GM12878 (cell line): Measurements from ENCODE around the gene KAZN. TPM values are rescaled to one million over a fixed set of nuclear protein-coding genes. Genes with fewer than 3 reads are reported as not detected.

ENCODE experiments used
- ATAC-seq: fragments of 200-7000 bp; cut with Tn5 transposase; 3 replicates; pipeline ENCODE4 v1.9.1; 2020; ENCODE audit warnings: mild to moderate bottlenecking, moderate library complexity
- BruUV-seq: library from RNA; stranded (reverse); fragments of 400-500 nt; replicated peaks from 2 replicates; lab custom pipeline; 2021; lab: Mats Ljungman, UMichigan
- CTCF ChIA-PET: fragments of 300-600 bp; sonication (Branson Sonifier 250); formaldehyde crosslinking; extraction: SDS; loops from one replicate; lab custom pipeline; 2021; ENCODE audit warnings: inconsistent platforms; lab: Yijun Ruan, JAX
- POLR2A ChIA-PET: fragments of 350-600 bp; formaldehyde crosslinking; extraction: SDS; loops from one replicate; lab custom pipeline; 2021; ENCODE audit warnings: inconsistent platforms; lab: Charles Lee
- RAD21 ChIA-PET: fragments of 300-600 bp; sonication (Branson Sonifier 250); formaldehyde crosslinking; loops from one replicate; lab custom pipeline; 2023; ENCODE audit warnings: antibody characterized with exemption; ENCODE audit not compliant: unreplicated experiment; lab: Charles Lee
- SMC1A ChIA-PET: fragments of 300-600 bp; sonication (Branson Sonifier 250); formaldehyde crosslinking; loops from one replicate; lab custom pipeline; 2023; ENCODE audit not compliant: unreplicated experiment, uncharacterized antibody; lab: Charles Lee
- DNase-seq: peaks from one replicate; pipeline ENCODE4 v3.0.0-alpha.2; 2011; ENCODE audit warnings: low read depth, low spot score
- FAIRE-seq: peaks from 3 replicates; lab custom pipeline; 2011; peaks lifted over from hg19 to GRCh38; lab: Jason Lieb, UNC
- H2AFZ ChIP-seq: 2 replicates; pipeline ENCODE4 v1.6.0; 2011; ENCODE audit warnings: low read depth, low read length, control low read depth; ENCODE audit not compliant: control insufficient read depth
- H3K27ac ChIP-seq: 2 replicates; pipeline ENCODE4 v1.5.1; 2011; ENCODE audit warnings: control low read depth; ENCODE audit not compliant: control insufficient read depth, insufficient read depth
- H3K27me3 ChIP-seq, 2 experiments: replicated peaks in 1 of 2; 2 replicates each; pipeline versions ENCODE4 v1.6.0 to v1.6.1; 2011; ENCODE audit warnings: low read length in 1 of 2; ENCODE audit not compliant: control insufficient read depth in 2 of 2, insufficient read depth in 2 of 2
- H3K36me3 ChIP-seq, 2 experiments: 2 replicates each; pipeline ENCODE4 v1.5.1; 2011; ENCODE audit warnings: low read length in 1 of 2; ENCODE audit not compliant: control insufficient read depth in 2 of 2, insufficient read depth in 2 of 2
- H3K4me1 ChIP-seq: 2 replicates; pipeline ENCODE4 v1.6.1; 2011; ENCODE audit warnings: mild to moderate bottlenecking, low read length, moderate library complexity, mixed read lengths; ENCODE audit not compliant: control insufficient read depth, insufficient read depth
- H3K4me2 ChIP-seq: 2 replicates; pipeline ENCODE4 v1.6.0; 2011; ENCODE audit warnings: control low read depth; ENCODE audit not compliant: control insufficient read depth, insufficient read depth
- H3K4me3 ChIP-seq: fragments of 200-600 bp; sonication (generic); 2 replicates; pipeline ENCODE4 v1.5.1; 2016
- H3K79me2 ChIP-seq: 2 replicates; pipeline ENCODE4 v1.6.0; 2011; ENCODE audit warnings: low read length; ENCODE audit not compliant: control insufficient read depth, insufficient read depth
- H3K9ac ChIP-seq: 2 replicates; pipeline ENCODE4 v1.8.0; 2011; ENCODE audit warnings: low read length, control low read depth, mixed read lengths; ENCODE audit not compliant: control insufficient read depth, insufficient read depth
- H3K9me3 ChIP-seq: replicated peaks from 3 replicates; pipeline ENCODE4 v1.5.1; 2011; ENCODE audit warnings: mild to moderate bottlenecking, low read length; ENCODE audit not compliant: control insufficient read depth, insufficient read depth
- H4K20me1 ChIP-seq: 2 replicates; pipeline ENCODE4 v1.6.0; 2011; ENCODE audit not compliant: control insufficient read depth, insufficient read depth
- BMI1 ChIP-seq: fragments of 450-650 bp; IDR thresholded peaks from 2 replicates; pipeline ENCODE4 v1.6.1; 2016; ENCODE audit warnings: mild to moderate bottlenecking, moderate library complexity, borderline replicate concordance
- GABPA ChIP-seq: IDR thresholded peaks from 2 replicates; pipeline ENCODE4 v1.6.1; 2014; ENCODE audit warnings: antibody characterized with exemption, low read depth, mild to moderate bottlenecking, inconsistent platforms
- MYB ChIP-seq: fragments of 150-350 bp; IDR thresholded peaks from 2 replicates; pipeline ENCODE4 v1.6.1; 2014; ENCODE audit warnings: mild to moderate bottlenecking, low read depth, low read length, borderline replicate concordance
- SIX5 ChIP-seq: IDR thresholded peaks from 2 replicates; pipeline ENCODE4 v1.6.1; 2011; ENCODE audit warnings: mild to moderate bottlenecking, low read depth, low read length, moderate library complexity; ENCODE audit not compliant: severe bottlenecking
- SMAD5 ChIP-seq: IDR thresholded peaks from 2 replicates; pipeline ENCODE4 v1.6.1; 2016; ENCODE audit warnings: antibody characterized with exemption, low read depth
- ZNF384 ChIP-seq: IDR thresholded peaks from 2 replicates; pipeline ENCODE4 v1.6.1; 2012; ENCODE audit warnings: low read depth, mild to moderate bottlenecking, low read length, improper control_type of control experiment, borderline replicate concordance
- ZNF622 ChIP-seq: fragments of 450-650 bp; IDR thresholded peaks from 2 replicates; pipeline ENCODE4 v1.6.1; 2017; ENCODE audit warnings: mild to moderate bottlenecking, inconsistent platforms
- WGBS: methylation state at CpG from one replicate; pipeline ENCODE4 v1.1.6; 2016; ENCODE audit warnings: low lambda C conversion rate; ENCODE audit not compliant: insufficient replicate concordance, insufficient coverage; ENCODE audit errors: missing lambda C conversion rate; 5-methylcytosine and 5-hydroxymethylcytosine counted together
- in situ Hi-C: fragments of 300-500 bp; cut with MboI; formaldehyde crosslinking; loops from 9 replicates; pipeline ENCODE4 v1.14.3; 2018; ENCODE audit warnings: mixed read lengths
- intact Hi-C: fragments of 100-400 bp; cut with micrococcal nuclease; formaldehyde crosslinking; loops from one replicate; pipeline ENCODE4 v1.14.2; 2022; ENCODE audit not compliant: unreplicated experiment
- polyA plus RNA-seq, 11 experiments: library from polyadenylated mRNA; depleted of rRNA in 4 of 11; unstranded in 6 of 11; stranded (reverse) in 5 of 11; fragments of >200 nt; fragmentation: Nextera tagmentation in 4 of 11; fragmentation: Illumina TruSeq in 1 of 11; extraction: Ambion mirVana in 4 of 11; extraction: Trizol in 1 of 11; gene quantifications; 1 replicate in 1 of 11; 2 replicates in 10 of 11; pipeline versions ENCODE4 v1.2.1 to v1.2.3, GENCODE V29; 2011 to 2016; ENCODE audit warnings: inconsistent platforms in 2 of 11, missing spikeins in 2 of 11, low read depth in 1 of 11
- total RNA-seq, 4 experiments: library from RNA; depleted of rRNA in 3 of 4; stranded (reverse); fragments of >200 nt in 3 of 4; fragmentation: Illumina TruSeq in 1 of 4; extraction: Trizol in 1 of 4; gene quantifications; 2 replicates each; pipeline versions ENCODE4 v1.2.1 to v1.2.3, GENCODE V29; 2013 to 2021
- TF ChIP-seq, protein P1 (sequence below): fragments of 450-650 bp; conservative IDR thresholded peaks from 2 replicates; pipeline ENCODE4 v1.6.1; 2017; ENCODE audit warnings: mild to moderate bottlenecking, moderate library complexity
- TF ChIP-seq, protein P2 (sequence below): fragments of 450-650 bp; IDR thresholded peaks from 2 replicates; pipeline ENCODE4 v1.6.1; 2018; ENCODE audit warnings: borderline replicate concordance, mild to moderate bottlenecking; ENCODE audit not compliant: partially characterized antibody
- TF ChIP-seq, protein P3 (sequence below): fragments of 450-650 bp; IDR thresholded peaks from 2 replicates; pipeline ENCODE4 v1.6.1; 2016; ENCODE audit warnings: mild to moderate bottlenecking, moderate library complexity, borderline replicate concordance
- TF ChIP-seq, protein P4 (sequence below): IDR thresholded peaks from 2 replicates; pipeline ENCODE4 v1.6.1; 2011; ENCODE audit warnings: borderline replicate concordance, low read depth, mild to moderate bottlenecking, moderate library complexity, mixed read lengths, low read length; ENCODE audit not compliant: insufficient read depth; ENCODE audit errors: extremely low read length

KAZN gene
- total and polyA plus RNA-seq, 10 of the 15 experiments (the other 5 are each of a cell fraction or from before 2014, with no cell fraction given) = 0.72 to 4.0 (median 1.2) TPM

DNA sequence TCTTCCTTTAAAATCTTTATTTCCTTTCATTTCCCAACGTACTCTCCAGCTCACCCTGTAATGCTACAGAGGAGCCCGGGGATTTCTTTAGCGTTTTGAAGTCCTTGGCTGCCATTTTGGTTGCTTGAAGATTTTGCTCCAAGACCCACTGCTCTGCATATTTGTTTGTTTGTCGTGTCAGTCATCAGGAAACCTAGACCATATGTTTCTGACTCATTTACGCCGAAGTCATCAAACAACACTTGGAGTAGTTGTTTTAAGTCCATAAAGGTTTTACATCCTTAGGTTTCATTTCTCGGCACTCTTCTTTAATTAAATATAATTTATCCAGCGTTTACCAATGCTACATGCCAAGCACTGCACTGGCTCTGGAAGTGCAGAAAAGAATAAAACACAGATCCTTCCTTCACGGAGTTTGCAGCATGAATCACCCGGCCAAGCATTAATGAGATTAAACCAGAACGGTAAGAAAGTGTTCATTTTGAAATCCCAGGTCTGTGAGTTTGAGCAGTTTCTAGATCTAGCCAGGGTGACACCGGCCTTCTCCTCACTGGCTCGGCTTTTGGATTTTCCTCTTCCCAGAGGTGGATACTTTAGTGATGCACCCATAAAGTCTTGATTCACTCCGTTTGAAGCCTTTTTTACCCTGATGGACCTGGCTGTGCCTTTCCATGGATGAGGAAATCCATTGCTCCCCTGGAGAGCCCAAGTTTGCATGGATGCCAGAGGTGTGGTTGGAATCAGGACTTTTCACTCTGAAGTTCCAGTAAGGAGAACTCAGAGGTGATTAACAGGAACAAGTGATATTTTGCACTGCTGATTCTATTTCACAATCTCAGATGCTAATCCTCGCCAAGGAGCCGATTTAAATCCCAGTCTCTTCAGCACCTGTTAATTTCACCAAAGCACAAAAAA lies 109.3 kb downstream of the KAZN start (continued):
- TF ChIP-seq, protein P1, sequence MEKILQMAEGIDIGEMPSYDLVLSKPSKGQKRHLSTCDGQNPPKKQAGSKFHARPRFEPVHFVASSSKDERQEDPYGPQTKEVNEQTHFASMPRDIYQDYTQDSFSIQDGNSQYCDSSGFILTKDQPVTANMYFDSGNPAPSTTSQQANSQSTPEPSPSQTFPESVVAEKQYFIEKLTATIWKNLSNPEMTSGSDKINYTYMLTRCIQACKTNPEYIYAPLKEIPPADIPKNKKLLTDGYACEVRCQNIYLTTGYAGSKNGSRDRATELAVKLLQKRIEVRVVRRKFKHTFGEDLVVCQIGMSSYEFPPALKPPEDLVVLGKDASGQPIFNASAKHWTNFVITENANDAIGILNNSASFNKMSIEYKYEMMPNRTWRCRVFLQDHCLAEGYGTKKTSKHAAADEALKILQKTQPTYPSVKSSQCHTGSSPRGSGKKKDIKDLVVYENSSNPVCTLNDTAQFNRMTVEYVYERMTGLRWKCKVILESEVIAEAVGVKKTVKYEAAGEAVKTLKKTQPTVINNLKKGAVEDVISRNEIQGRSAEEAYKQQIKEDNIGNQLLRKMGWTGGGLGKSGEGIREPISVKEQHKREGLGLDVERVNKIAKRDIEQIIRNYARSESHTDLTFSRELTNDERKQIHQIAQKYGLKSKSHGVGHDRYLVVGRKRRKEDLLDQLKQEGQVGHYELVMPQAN = no peak
- TF ChIP-seq BMI1 (no peak), MYB (no peak), SMAD5 (no peak)

DNA sequence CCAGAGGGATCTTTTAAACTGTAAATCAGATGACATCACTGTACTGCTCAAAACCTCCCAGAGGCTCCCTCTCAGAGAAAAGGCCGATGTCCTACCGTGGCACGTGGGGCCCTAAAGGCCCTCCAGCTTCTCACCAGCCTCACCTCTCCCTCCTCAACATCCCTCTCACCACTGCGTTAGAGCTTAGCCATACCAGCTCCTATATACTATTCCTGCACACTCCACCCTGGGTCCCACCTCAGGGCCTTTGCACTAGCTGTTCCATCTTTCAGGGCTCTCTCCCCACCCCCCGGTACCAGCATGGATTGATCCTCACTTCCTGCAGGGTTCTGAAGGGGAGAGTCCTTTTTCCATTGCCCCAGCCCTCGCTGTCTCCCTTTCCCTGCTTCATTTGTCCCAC lies 111.8 kb downstream of the KAZN start:
- ATAC-seq (no peak), DNase-seq (no peak), FAIRE-seq (no peak)
- Histone ChIP-seq H3K4me1 (no peaks in the 10 kb centered on the region), H3K36me3 (no peaks in the 10 kb centered on the region), H3K27ac (no peak overlapping the region), H3K4me2 (no peak overlapping the region), H3K79me2 (no peaks in the 10 kb centered on the region), H2AFZ (no peak overlapping the region), H4K20me1 (no peaks in the 10 kb centered on the region), H3K9me3 (peaks cover 1% of the 10 kb centered on the region; the same call in 2 of the 3 replicates), H3K9ac (no peak overlapping the region), H3K4me3 (no peak overlapping the region), H3K27me3 (no peaks in the 10 kb centered on the region)
- CTCF ChIA-PET = interaction anchor here (0.8 kb wide), 1 partner anchor 12 kb away, joined by 4 read pairs; no protein-coding TSS in a partner anchor
- POLR2A ChIA-PET = no interaction called here
- RAD21 ChIA-PET = no interaction called here
- SMC1A ChIA-PET = no interaction called here
- 34% methylated on average over 6 of the region's 6 CpGs for WGBS
- intact Hi-C loops (no loop called here), in situ Hi-C loops (no loop called here)
- no TSS peak for BruUV-seq
- TF ChIP-seq, protein P2, sequence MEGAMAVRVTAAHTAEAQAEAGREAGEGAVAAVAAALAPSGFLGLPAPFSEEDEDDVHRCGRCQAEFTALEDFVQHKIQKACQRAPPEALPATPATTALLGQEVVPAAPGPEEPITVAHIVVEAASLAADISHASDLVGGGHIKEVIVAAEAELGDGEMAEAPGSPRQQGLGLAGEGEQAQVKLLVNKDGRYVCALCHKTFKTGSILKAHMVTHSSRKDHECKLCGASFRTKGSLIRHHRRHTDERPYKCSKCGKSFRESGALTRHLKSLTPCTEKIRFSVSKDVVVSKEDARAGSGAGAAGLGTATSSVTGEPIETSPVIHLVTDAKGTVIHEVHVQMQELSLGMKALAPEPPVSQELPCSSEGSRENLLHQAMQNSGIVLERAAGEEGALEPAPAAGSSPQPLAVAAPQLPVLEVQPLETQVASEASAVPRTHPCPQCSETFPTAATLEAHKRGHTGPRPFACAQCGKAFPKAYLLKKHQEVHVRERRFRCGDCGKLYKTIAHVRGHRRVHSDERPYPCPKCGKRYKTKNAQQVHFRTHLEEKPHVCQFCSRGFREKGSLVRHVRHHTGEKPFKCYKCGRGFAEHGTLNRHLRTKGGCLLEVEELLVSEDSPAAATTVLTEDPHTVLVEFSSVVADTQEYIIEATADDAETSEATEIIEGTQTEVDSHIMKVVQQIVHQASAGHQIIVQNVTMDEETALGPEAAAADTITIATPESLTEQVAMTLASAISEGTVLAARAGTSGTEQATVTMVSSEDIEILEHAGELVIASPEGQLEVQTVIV = no peak
- TF ChIP-seq, protein P3, sequence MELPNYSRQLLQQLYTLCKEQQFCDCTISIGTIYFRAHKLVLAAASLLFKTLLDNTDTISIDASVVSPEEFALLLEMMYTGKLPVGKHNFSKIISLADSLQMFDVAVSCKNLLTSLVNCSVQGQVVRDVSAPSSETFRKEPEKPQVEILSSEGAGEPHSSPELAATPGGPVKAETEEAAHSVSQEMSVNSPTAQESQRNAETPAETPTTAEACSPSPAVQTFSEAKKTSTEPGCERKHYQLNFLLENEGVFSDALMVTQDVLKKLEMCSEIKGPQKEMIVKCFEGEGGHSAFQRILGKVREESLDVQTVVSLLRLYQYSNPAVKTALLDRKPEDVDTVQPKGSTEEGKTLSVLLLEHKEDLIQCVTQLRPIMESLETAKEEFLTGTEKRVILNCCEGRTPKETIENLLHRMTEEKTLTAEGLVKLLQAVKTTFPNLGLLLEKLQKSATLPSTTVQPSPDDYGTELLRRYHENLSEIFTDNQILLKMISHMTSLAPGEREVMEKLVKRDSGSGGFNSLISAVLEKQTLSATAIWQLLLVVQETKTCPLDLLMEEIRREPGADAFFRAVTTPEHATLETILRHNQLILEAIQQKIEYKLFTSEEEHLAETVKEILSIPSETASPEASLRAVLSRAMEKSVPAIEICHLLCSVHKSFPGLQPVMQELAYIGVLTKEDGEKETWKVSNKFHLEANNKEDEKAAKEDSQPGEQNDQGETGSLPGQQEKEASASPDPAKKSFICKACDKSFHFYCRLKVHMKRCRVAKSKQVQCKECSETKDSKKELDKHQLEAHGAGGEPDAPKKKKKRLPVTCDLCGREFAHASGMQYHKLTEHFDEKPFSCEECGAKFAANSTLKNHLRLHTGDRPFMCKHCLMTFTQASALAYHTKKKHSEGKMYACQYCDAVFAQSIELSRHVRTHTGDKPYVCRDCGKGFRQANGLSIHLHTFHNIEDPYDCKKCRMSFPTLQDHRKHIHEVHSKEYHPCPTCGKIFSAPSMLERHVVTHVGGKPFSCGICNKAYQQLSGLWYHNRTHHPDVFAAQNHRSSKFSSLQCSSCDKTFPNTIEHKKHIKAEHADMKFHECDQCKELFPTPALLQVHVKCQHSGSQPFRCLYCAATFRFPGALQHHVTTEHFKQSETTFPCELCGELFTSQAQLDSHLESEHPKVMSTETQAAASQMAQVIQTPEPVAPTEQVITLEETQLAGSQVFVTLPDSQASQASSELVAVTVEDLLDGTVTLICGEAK = no peak
- TF ChIP-seq SIX5 (no peak), ZNF622 (no peak), GABPA (no peak), ZNF384 (no peak)
- TF ChIP-seq, protein P4, sequence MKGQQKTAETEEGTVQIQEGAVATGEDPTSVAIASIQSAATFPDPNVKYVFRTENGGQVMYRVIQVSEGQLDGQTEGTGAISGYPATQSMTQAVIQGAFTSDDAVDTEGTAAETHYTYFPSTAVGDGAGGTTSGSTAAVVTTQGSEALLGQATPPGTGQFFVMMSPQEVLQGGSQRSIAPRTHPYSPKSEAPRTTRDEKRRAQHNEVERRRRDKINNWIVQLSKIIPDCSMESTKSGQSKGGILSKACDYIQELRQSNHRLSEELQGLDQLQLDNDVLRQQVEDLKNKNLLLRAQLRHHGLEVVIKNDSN = no peak
